Lung (tissue), 12 donors: Measurements from ENCODE around the gene SDHAF1. TPM values are rescaled to one million over a fixed set of nuclear protein-coding genes. Genes with fewer than 3 reads are reported as not detected.
A peak's percentile ranks its signal among the peaks of the same experiment; 100 is the strongest.

ENCODE experiments used
- ATAC-seq: fragments of 200-7000 bp; cut with Tn5 transposase; one replicate; pipeline ENCODE4 v1.9.1; 2020; ENCODE audit warnings: moderate number of reproducible peaks; ENCODE audit not compliant: insufficient read depth, low FRiP score
- DNase-seq, 3 donors: peaks; one replicate each; pipeline ENCODE4 v3.0.0-alpha.2; 2013 to 2017
- H3K27ac ChIP-seq, 2 donors: one replicate each; pipeline ENCODE4 v1.5.1; 2013; ENCODE audit warnings: mild to moderate bottlenecking in 2 of 2, moderate library complexity in 2 of 2, control low read depth in 1 of 2, inconsistent platforms in 1 of 2, low read depth in 1 of 2, low read length in 1 of 2
- H3K27me3 ChIP-seq, 3 donors: one replicate each; pipeline ENCODE4 v1.5.1; 2013; ENCODE audit warnings: low read length in 2 of 3; ENCODE audit not compliant: control insufficient read depth in 3 of 3, insufficient read depth in 3 of 3
- H3K36me3 ChIP-seq, 4 donors: one replicate each; pipeline ENCODE4 v1.5.1; 2013; ENCODE audit warnings: low read length in 4 of 4, mild to moderate bottlenecking in 1 of 4, moderate library complexity in 1 of 4; ENCODE audit not compliant: control insufficient read depth in 4 of 4, insufficient read depth in 4 of 4
- H3K4me1 ChIP-seq, 5 donors: one replicate each; pipeline ENCODE4 v1.5.1; 2013; ENCODE audit warnings: low read length in 5 of 5, mild to moderate bottlenecking in 2 of 5, moderate library complexity in 1 of 5; ENCODE audit not compliant: control insufficient read depth in 5 of 5, insufficient read depth in 5 of 5
- H3K4me3 ChIP-seq: one replicate; pipeline ENCODE4 v1.5.1; 2013; ENCODE audit warnings: mild to moderate bottlenecking, control low read depth, moderate library complexity
- H3K9ac ChIP-seq, 2 donors: one replicate each; pipeline ENCODE4 v1.5.1; 2013; ENCODE audit warnings: low read length in 2 of 2, control low read depth in 1 of 2; ENCODE audit not compliant: insufficient read depth in 1 of 2
- H3K9me3 ChIP-seq, 4 donors: one replicate each; pipeline ENCODE4 v1.5.1; 2013; ENCODE audit warnings: low read length in 3 of 4, mild to moderate bottlenecking in 1 of 4, moderate library complexity in 1 of 4; ENCODE audit not compliant: control insufficient read depth in 4 of 4, insufficient read depth in 3 of 4
- WGBS, 2 donors: extraction: QIAGEN DNeasy Blood & Tissue Kit; methylation state at CpG; one replicate each; pipeline ENCODE4 v1.1.7; 2013; 5-methylcytosine and 5-hydroxymethylcytosine counted together
- polyA plus RNA-seq, 2 donors: library from polyadenylated mRNA; stranded (reverse); fragments of 200-250 nt; gene quantifications; one replicate each; pipeline ENCODE4 v1.2.1, GENCODE V29; 2013
- total RNA-seq, 2 donors: library from RNA; depleted of rRNA in 1 of 2; stranded (reverse); fragments of >200 nt in 1 of 2; gene quantifications; one replicate each; pipeline ENCODE4 v1.2.1, GENCODE V29; 2014 to 2021
- TF ChIP-seq, protein P1 (sequence below): IDR thresholded peaks from 2 replicates; pipeline ENCODE4 v1.5.1; 2012; ENCODE audit warnings: mild to moderate bottlenecking; ENCODE audit errors: control extremely low read depth, extremely low read depth
- donor health status: control.
- donor health status: control.
- donor health status: Bipolar disorder and iron deficiency.
- donor health status: healthy.
- donor health status: DM: yes; HTN: yes; CAD: no.

The SDHAF1 gene
- total and polyA plus RNA-seq, 4 donors: 11.4 to 25.8 (median 19.1) TPM

- no peak overlapping the region for H3K4me3 ChIP-seq
- peaks cover 0 to 2% (median 0%) of the 10 kb centered on the region in 3 donors for H3K27me3 ChIP-seq
- peaks cover 0 to 2% (median 0%) of the 10 kb centered on the region in 4 donors for H3K9me3 ChIP-seq
- ATAC-seq (no peak), DNase-seq (no peak)
- TF ChIP-seq, protein P1, sequence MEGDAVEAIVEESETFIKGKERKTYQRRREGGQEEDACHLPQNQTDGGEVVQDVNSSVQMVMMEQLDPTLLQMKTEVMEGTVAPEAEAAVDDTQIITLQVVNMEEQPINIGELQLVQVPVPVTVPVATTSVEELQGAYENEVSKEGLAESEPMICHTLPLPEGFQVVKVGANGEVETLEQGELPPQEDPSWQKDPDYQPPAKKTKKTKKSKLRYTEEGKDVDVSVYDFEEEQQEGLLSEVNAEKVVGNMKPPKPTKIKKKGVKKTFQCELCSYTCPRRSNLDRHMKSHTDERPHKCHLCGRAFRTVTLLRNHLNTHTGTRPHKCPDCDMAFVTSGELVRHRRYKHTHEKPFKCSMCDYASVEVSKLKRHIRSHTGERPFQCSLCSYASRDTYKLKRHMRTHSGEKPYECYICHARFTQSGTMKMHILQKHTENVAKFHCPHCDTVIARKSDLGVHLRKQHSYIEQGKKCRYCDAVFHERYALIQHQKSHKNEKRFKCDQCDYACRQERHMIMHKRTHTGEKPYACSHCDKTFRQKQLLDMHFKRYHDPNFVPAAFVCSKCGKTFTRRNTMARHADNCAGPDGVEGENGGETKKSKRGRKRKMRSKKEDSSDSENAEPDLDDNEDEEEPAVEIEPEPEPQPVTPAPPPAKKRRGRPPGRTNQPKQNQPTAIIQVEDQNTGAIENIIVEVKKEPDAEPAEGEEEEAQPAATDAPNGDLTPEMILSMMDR: no peak
- no peak overlapping the region for H3K9ac ChIP-seq
- H3K4me1 ChIP-seq: no peaks in the 10 kb centered on the region
- no peaks in the 10 kb centered on the region for H3K36me3 ChIP-seq
- H3K27ac ChIP-seq: no peak overlapping the region
- 38% methylated on average over 8 of the region's 8 CpGs for WGBS, 2 donors
Measured at GRCh38 chr19:35973487-35973886, 21.5 kb upstream of the SDHAF1 start.

DNA sequence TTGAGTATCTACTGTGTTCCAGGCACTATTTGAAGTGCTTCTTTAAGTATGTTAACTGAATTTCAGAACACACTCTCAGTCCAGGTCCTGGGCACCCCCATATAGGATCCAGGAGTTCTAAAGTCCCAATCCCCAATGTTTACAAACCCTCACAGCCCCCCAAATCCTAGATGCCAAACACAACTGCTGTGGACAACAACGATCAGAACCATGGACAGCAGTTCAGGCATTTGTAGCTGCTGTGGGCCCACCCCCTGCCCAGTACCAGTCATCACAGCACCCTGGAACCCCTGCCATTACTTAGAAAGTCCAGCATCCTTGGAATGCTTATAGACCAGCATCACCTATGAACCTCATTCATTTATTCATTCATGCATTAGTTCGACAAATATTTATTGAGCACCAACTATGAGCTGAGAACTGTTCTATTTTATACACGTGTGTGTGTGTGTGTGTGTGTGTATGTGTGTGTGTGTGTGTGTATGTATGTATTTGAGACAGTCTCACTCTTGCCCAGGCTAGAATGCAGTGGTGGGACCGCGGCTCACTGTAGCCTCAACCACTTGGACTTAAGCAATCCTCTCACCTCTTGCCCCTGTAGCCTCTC is 19.3 kb upstream of the SDHAF1 start:
- H3K4me1 ChIP-seq: no peaks in the 10 kb centered on the region
- DNase-seq (peak in 1 of 3 donors; percentile 42), ATAC-seq (no peak)
- no peak overlapping the region for H3K9ac ChIP-seq
- H3K4me3 ChIP-seq: no peak overlapping the region
- 33 to 36% methylated on average over 5 of the region's 5 CpGs for WGBS, 2 donors
- no peaks in the 10 kb centered on the region for H3K36me3 ChIP-seq
- H3K27me3 ChIP-seq: peaks cover 0 to 2% (median 0%) of the 10 kb centered on the region in 3 donors
- H3K9me3 ChIP-seq: peaks cover 0 to 5% (median 0%) of the 10 kb centered on the region in 4 donors
- H3K27ac ChIP-seq: no peak overlapping the region
- TF ChIP-seq, protein P1: no peak

DNA sequence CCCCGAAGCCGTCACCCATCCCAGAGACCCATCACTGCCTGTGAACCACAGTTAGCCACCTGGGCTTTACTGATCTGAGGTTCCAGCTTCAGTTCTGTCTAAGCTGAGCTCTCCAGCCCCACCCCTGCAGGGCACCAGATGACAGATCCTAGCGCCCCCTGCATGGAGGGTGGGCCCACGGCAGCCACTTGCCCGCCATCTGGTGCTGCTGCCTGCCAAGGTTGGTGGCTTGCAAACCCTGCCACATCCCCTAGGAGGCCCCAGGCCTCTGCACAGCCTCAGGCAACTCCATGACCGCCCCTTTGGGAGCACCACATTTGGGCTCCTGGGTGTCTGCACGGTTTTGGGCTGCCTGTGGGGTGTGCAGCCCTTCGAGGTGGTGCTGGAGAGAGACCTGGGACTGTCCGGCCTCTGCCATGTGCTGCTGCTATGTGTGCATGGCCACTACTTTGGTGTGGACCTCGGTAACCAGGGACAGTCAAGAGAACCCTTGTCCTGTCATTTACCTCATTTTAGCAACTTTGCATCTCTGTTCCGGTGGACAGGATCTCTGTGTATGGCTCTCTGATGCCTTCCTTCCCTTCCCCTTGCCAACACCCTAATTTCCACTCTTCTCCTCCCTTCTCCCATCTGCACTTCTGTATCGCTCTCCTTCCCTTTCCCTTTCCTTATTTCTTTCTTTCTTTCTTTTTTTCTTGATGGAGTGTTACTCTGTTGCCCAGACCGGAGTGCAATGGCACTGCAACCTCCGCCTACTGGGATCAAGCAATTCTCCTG is 17.4 kb upstream of the SDHAF1 start:
- no peak for ATAC-seq
- H3K27ac ChIP-seq: no peak overlapping the region
- WGBS, 2 donors: 53 to 55% methylated on average over 14 of the region's 14 CpGs
- DNase-seq: no peak
- no peak overlapping the region for H3K9ac ChIP-seq
- H3K36me3 ChIP-seq: no peaks in the 10 kb centered on the region
- TF ChIP-seq, protein P1: no peak
- peaks cover 0 to 2% (median 0%) of the 10 kb centered on the region in 3 donors for H3K27me3 ChIP-seq
- peaks cover 0 to 5% (median 0%) of the 10 kb centered on the region in 4 donors for H3K9me3 ChIP-seq
- no peaks in the 10 kb centered on the region for H3K4me1 ChIP-seq
- H3K4me3 ChIP-seq: no peak overlapping the region
